ENCODE measurements around the gene OR2S2.

- TF ChIP-seq PHF8 (conservative IDR thresholded peaks at IDR 0.05; ENCODE audit: low read depth, low read length) (no peak), CTCF (IDR thresholded peaks at IDR 0.05; ENCODE audit: control extremely low read depth in 1 of 3, insufficient read depth in 1 of 3, low read depth in 1 of 3, low read length in 3 of 3) (no peak), JUND (IDR thresholded peaks at IDR 0.05; ENCODE audit: low read length) (no peak), BCL11A (IDR thresholded peaks at IDR 0.05; ENCODE audit: low read depth in 2 of 2, low read length in 2 of 2) (no peak), ATF2 (IDR thresholded peaks at IDR 0.05; ENCODE audit: low read length) (no peak), POLR2A (IDR thresholded peaks at IDR 0.05; ENCODE audit: control extremely low read depth in 1 of 2, low read depth in 2 of 2, low read length in 2 of 2) (no peak)
Measured at GRCh38 chr9:35994959-35995358, 37.0 kb upstream of the OR2S2 start.

All from H1 (cell line).